ENCODE data around the gene CACTIN.
"Not testable (repeated sequence)": the region's sequence is repeated elsewhere in the genome, so short reads cannot be mapped to it uniquely, and the experiment has no call there.

CACTIN gene

GRCh38 chr19:3670796-3671679 lies 44.4 kb upstream of the CACTIN start:
- TF ChIP-seq, protein P1, sequence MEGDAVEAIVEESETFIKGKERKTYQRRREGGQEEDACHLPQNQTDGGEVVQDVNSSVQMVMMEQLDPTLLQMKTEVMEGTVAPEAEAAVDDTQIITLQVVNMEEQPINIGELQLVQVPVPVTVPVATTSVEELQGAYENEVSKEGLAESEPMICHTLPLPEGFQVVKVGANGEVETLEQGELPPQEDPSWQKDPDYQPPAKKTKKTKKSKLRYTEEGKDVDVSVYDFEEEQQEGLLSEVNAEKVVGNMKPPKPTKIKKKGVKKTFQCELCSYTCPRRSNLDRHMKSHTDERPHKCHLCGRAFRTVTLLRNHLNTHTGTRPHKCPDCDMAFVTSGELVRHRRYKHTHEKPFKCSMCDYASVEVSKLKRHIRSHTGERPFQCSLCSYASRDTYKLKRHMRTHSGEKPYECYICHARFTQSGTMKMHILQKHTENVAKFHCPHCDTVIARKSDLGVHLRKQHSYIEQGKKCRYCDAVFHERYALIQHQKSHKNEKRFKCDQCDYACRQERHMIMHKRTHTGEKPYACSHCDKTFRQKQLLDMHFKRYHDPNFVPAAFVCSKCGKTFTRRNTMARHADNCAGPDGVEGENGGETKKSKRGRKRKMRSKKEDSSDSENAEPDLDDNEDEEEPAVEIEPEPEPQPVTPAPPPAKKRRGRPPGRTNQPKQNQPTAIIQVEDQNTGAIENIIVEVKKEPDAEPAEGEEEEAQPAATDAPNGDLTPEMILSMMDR (IDR thresholded peaks at IDR 0.05; ENCODE audit: low read depth, low read length), result no peak
- DNase-seq (ENCODE audit: extremely low read depth, low read depth), result peak; percentile 34

DNA sequence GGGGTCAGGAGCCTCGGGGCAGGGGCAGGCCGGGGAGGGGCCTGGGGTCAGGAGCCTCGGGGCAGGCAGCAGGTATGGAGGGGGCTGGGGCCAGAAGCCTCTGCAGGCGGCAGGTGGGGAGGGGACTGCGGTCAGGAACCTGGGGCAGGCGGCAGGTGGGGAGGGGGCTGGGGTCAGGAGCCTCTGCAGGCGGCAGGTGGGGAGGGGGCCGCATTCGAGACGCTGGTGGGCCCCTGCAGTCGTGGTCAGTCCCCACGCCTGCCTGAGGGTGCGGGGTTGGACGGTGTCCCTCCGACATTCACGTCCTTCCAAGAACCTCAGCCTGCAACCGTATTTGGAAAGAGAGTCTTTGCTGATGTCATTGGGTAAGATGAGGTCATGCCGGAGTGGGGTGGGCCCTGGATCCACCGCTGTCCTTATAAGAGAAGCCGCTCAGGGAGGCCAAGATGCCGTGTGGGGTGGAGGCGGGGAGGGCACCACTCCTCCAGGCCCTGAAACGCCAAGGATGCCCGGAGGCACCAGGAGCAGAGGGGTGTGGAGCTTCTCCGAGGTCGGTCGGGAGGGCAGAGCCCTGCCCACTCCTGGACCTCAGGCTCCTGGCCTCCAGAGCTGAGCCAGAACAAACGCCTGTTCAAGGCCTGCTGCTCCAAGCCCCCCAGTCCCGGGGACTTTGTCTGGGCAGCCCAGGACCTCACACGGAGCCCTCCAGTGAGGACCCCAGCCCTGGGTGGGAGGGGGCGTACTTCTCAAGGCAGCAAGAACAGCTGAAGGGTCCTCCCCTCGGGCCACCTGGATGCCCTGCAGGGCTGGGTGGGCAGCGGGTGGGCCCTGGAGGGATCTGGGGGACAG lies 43.6 kb upstream of the CACTIN start:
- DNase-seq (ENCODE audit: extremely low read depth, low read depth), result peak; percentile 84
- TF ChIP-seq, protein P1 (IDR thresholded peaks at IDR 0.05; ENCODE audit: low read depth, low read length), result no peak

DNA sequence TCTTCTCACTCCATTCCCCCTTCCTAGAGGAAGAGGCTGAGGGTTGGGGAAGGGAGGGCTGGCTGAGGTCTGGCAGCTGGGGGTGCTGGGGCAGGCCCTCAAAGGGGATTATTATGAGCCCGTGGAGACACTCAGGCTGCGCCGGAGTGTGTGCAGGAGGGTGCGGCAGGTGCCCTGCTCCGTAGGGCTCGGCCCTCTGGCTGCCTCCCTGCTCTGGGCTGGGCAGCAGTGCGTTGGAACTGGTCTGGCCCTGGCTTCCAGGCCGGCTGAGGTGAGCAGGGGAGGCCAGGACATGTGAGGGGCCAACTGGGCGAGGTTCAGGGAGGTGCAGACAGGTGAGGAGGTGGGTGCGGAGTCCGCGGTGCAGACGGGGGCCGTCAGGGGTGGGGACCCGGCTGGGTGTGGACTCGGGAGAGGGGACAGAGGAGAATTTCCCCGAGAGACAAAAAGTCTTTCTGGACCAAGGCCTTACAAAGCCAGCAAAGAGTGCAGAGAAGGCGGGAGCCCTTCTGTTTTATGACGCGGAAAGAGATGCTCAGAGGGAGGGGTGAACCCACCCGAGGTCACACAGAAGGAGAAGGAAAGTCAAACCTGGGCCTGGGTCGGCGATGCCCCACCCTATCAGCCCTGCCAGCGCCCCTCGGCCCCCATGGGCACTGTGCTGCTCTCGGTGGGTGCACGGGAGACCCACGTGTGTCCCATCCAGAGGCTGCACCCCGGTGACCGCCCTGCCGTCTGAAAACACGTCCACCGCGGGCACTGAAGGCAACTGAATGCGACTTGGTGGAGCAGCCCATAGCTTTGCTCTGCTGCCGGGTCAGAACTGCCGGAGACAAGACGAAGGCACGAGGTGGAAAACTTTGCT lies 42.7 kb upstream of the CACTIN start:
- DNase-seq (ENCODE audit: extremely low read depth, low read depth), result no peak
- TF ChIP-seq, protein P1 (IDR thresholded peaks at IDR 0.05; ENCODE audit: low read depth, low read length), result no peak

GRCh38 chr19:3668331-3669081 lies 41.9 kb upstream of the CACTIN start:
- TF ChIP-seq, protein P1 (IDR thresholded peaks at IDR 0.05; ENCODE audit: low read depth, low read length), result no peak
- DNase-seq (ENCODE audit: extremely low read depth, low read depth), result no peak

GRCh38 chr19:3667766-3668165 lies 41.2 kb upstream of the CACTIN start:
- TF ChIP-seq, protein P1 (IDR thresholded peaks at IDR 0.05; ENCODE audit: low read depth, low read length), result no peak
- no peak for DNase-seq (ENCODE audit: extremely low read depth, low read depth)

GRCh38 chr19:3667037-3667638 lies 40.5 kb upstream of the CACTIN start:
- TF ChIP-seq, protein P1 (IDR thresholded peaks at IDR 0.05; ENCODE audit: low read depth, low read length), result no peak
- DNase-seq (ENCODE audit: extremely low read depth, low read depth), result no peak

GRCh38 chr19:3666545-3666856 lies 39.9 kb upstream of the CACTIN start:
- DNase-seq (ENCODE audit: extremely low read depth, low read depth), result not testable (repeated sequence)
